Thyroid gland (tissue), 4 donors: Measurements from ENCODE around the gene NPAS1. TPM values are rescaled to one million over a fixed set of nuclear protein-coding genes. Genes with fewer than 3 reads are reported as not detected.
"Not testable (repeated sequence)": the region's sequence is repeated elsewhere in the genome, so short reads cannot be mapped to it uniquely, and the experiment has no call there.

Experiments used
- DNase-seq, 2 donors: peaks; one replicate each; pipeline ENCODE4 v3.0.0-alpha.2; 2019
- H3K27ac ChIP-seq, 3 donors: fragments of 200-600 bp; sonication (generic); 1 replicate in 2 of 3; 2 replicates in 1 of 3; pipeline ENCODE4 v1.5.1; 2016 to 2019; ENCODE audit warnings: mild to moderate bottlenecking in 1 of 3, moderate library complexity in 1 of 3
- H3K27me3 ChIP-seq: fragments of 200-600 bp; sonication (generic); one replicate; pipeline ENCODE4 v1.5.1; 2019
- H3K36me3 ChIP-seq, 2 donors: fragments of 200-600 bp; sonication (generic); one replicate each; pipeline ENCODE4 v1.5.1; 2016 to 2019
- H3K4me1 ChIP-seq, 2 donors: fragments of 200-600 bp; sonication (generic); one replicate each; pipeline ENCODE4 v1.5.1; 2017 to 2019
- H3K4me3 ChIP-seq, 3 donors: fragments of 200-600 bp; sonication (generic); replicated peaks in 1 of 3; 1 replicate in 2 of 3; 2 replicates in 1 of 3; pipeline ENCODE4 v1.5.1; 2016; ENCODE audit warnings: mild to moderate bottlenecking in 1 of 3
- H3K9me3 ChIP-seq: fragments of 200-600 bp; sonication (generic); one replicate; pipeline ENCODE4 v1.5.1; 2017
- CTCF ChIP-seq, 6 experiments: fragments of 200-600 bp in 3 of 6; fragments of 450-650 bp in 3 of 6; sonication (generic) in 3 of 6; IDR thresholded peaks; one replicate each; pipeline ENCODE4 v1.5.1; 2016 to 2019; ENCODE audit warnings: antibody characterized with exemption in 6 of 6, mild to moderate bottlenecking in 2 of 6, inconsistent platforms in 1 of 6, moderate library complexity in 1 of 6
- POLR2A ChIP-seq, 2 donors: fragments of 450-650 bp; IDR thresholded peaks; one replicate each; pipeline ENCODE4 v1.6.1; 2017; ENCODE audit warnings: antibody characterized with exemption in 2 of 2, mild to moderate bottlenecking in 2 of 2, moderate library complexity in 1 of 2
- WGBS, 2 donors: methylation state at CpG; one replicate each; pipeline ENCODE4 v1.1.5; 2017; 5-methylcytosine and 5-hydroxymethylcytosine counted together
- intact Hi-C: fragments of 100-400 bp; cut with DNase I; formaldehyde crosslinking; loops from one replicate; pipeline ENCODE4 v1.15.1; 2023
- total RNA-seq, 4 donors: library from RNA; depleted of rRNA; stranded (reverse); fragments of >200 nt; gene quantifications; one replicate each; pipeline ENCODE4 v1.2.3, GENCODE V29; 2016

The NPAS1 gene
- total RNA-seq, 4 donors from 2014 or later: 0.56 to 0.71 TPM; not detected in 2

GRCh38 chr19:47075179-47075810, 55.7 kb downstream of the NPAS1 start:
- 80 to 84% methylated on average over 15 of the region's 15 CpGs for WGBS, 2 donors
- no peaks in the 10 kb centered on the region for H3K9me3 ChIP-seq
- TF ChIP-seq POLR2A (IDR thresholded peaks at IDR 0.05) (no peak), CTCF (IDR thresholded peaks at IDR 0.05) (no peak)
- H3K36me3 ChIP-seq: peaks cover 32 to 44% of the 10 kb centered on the region in 2 donors
- no peak overlapping the region for H3K4me3 ChIP-seq
- peaks cover 10 to 16% of the 10 kb centered on the region in 2 donors for H3K4me1 ChIP-seq
- no peaks in the 10 kb centered on the region for H3K27me3 ChIP-seq
- H3K27ac ChIP-seq: peak overlapping the region in 2 of 3 donors; percentile 39 to 43
- DNase-seq: no peak
- intact Hi-C loops: no loop called here

GRCh38 chr19:47075941-47076340, 56.3 kb downstream of the NPAS1 start:
- H3K4me3 ChIP-seq: no peak overlapping the region
- no peak for TF ChIP-seq CTCF (IDR thresholded peaks at IDR 0.05)
- no peak for TF ChIP-seq POLR2A (IDR thresholded peaks at IDR 0.05)
- no peaks in the 10 kb centered on the region for H3K9me3 ChIP-seq
- peaks cover 10 to 21% of the 10 kb centered on the region in 2 donors for H3K4me1 ChIP-seq
- no peaks in the 10 kb centered on the region for H3K27me3 ChIP-seq
- peak overlapping the region; percentile 25 to 51 (median 43) for H3K27ac ChIP-seq
- peak; percentile 62 to 76 for DNase-seq
- 58 to 61% methylated on average over 12 to 13 of the region's 13 CpGs for WGBS, 2 donors
- H3K36me3 ChIP-seq: peaks cover 30 to 39% of the 10 kb centered on the region in 2 donors
- intact Hi-C loops: no loop called here

GRCh38 chr19:47078351-47078750, 58.7 kb downstream of the NPAS1 start:
- H3K9me3 ChIP-seq: not testable (repeated sequence)
- peaks cover 22 to 39% of the 10 kb centered on the region in 2 donors for H3K36me3 ChIP-seq
- intact Hi-C loops: loop anchor here (2.0 kb wide), 1 partner anchor 44 kb away; no protein-coding TSS in a partner anchor

GRCh38 chr19:47081095-47081494, 61.5 kb downstream of the NPAS1 start:
- Histone ChIP-seq H3K36me3 (peaks cover 43 to 60% of the 10 kb centered on the region in 2 donors), H3K4me1 (peaks cover 5 to 19% of the 10 kb centered on the region in 2 donors), H3K27me3 (no peaks in the 10 kb centered on the region), H3K9me3 (no peaks in the 10 kb centered on the region), H3K27ac (peak overlapping the region; percentile 8 to 41 (median 15)), H3K4me3 (no peak overlapping the region)
- TF ChIP-seq CTCF (IDR thresholded peaks at IDR 0.05) (no peak), POLR2A (IDR thresholded peaks at IDR 0.05) (no peak)
- intact Hi-C loops: no loop called here
- WGBS, 2 donors: 63 to 71% methylated on average over 6 of the region's 6 CpGs
- peak; percentile 44 to 51 for DNase-seq

More at GRCh38 chr19:47078351-47078750, 58.7 kb downstream of the NPAS1 start:
- not testable (repeated sequence) for H3K27ac ChIP-seq, DNase-seq, H3K4me3 ChIP-seq, H3K27me3 ChIP-seq
- peaks cover 10 to 26% of the 10 kb centered on the region in 2 donors for H3K4me1 ChIP-seq
- WGBS, 2 donors: 92 to 96% methylated on average over 13 of the region's 13 CpGs

- TF ChIP-seq POLR2A (IDR thresholded peaks at IDR 0.05) (no peak), CTCF (IDR thresholded peaks at IDR 0.05) (no peak)
- no peak for DNase-seq
- Histone ChIP-seq H3K9me3 (no peaks in the 10 kb centered on the region), H3K27ac (no peak overlapping the region), H3K4me1 (peaks cover 0 to 14% of the 10 kb centered on the region in 2 donors), H3K4me3 (no peak overlapping the region), H3K27me3 (no peaks in the 10 kb centered on the region), H3K36me3 (peaks cover 46 to 54% of the 10 kb centered on the region in 2 donors)
- 91 to 94% methylated on average over 5 of the region's 5 CpGs for WGBS, 2 donors
- intact Hi-C loops: no loop called here
These were observed 62.9 kb downstream of the NPAS1 start for GRCh38 chr19:47082493-47082892.
